Measurements from ENCODE around the gene TMEM132D. TPM values are rescaled to one million over a fixed set of nuclear protein-coding genes. Genes with fewer than 3 reads are reported as not detected.

TMEM132D gene
- total RNA-seq, 5 donors from 2014 or later (not counting 1 experiment from before 2014, with no cell fraction given): not detected

DNA sequence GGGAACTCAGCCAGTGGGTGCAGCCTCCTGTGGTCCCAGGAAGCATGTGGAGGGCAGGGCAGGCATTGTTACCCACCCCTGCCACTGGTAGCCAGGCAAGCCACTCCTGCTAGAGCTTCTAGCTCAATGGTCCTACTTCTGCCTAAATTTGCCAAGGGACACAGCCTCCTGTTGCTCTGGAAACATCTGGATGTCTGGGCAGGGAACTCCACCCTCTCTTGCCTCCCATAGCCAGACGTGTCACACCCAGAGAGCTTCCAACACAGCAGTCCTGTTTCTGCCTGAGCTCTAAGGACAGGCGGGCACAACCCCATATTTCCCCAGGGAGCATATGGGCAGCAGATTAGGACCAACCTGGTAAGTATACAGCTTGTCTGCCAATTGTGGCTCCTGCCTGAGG lies 700.4 kb downstream of the TMEM132D start:
- Mint-ChIP-seq H3K27ac (no peak overlapping the region), H3K27me3 (no peaks in the 10 kb centered on the region), H3K9me3 (peaks cover 3 to 12% (median 7%) of the 10 kb centered on the region in 3 donors), H3K4me3 (no peak overlapping the region), H3K36me3 (no peaks in the 10 kb centered on the region), H3K4me1 (no peaks in the 10 kb centered on the region)
- H3K27me3 ChIP-seq (replicated peaks in 1 of 2; ENCODE audit: control insufficient read depth in 2 of 2, extremely low read depth in 1 of 2, insufficient read depth in 2 of 2, low read length in 1 of 2): peaks cover 0 to 6% of the 10 kb centered on the region in 2 experiments
- no peaks in the 10 kb centered on the region for H3K9me3 ChIP-seq
- DNase-seq: no peak
- WGBS (ENCODE audit: insufficient coverage): 42% methylated on average over 2 of the region's 2 CpGs
- CTCF ChIA-PET: no interaction called here
- no peak overlapping the region for H3K4me3 ChIP-seq (ENCODE audit: control insufficient read depth in 1 of 2, extremely low read depth in 1 of 2, low read length in 1 of 2)
- no peak for ATAC-seq (replicated peaks in 1 of 4)
- POLR2A ChIA-PET: no interaction called here
- no peaks in the 10 kb centered on the region for H3K36me3 ChIP-seq (ENCODE audit: control insufficient read depth in 2 of 2, extremely low read depth in 1 of 2, insufficient read depth in 1 of 2, low read length in 1 of 2)
- H3K27ac ChIP-seq (ENCODE audit: low read length): no peak overlapping the region
- no peaks in the 10 kb centered on the region for H3K4me1 ChIP-seq (ENCODE audit: control insufficient read depth in 1 of 2, extremely low read depth in 1 of 2, insufficient read depth in 2 of 2, low read length in 2 of 2)

DNA sequence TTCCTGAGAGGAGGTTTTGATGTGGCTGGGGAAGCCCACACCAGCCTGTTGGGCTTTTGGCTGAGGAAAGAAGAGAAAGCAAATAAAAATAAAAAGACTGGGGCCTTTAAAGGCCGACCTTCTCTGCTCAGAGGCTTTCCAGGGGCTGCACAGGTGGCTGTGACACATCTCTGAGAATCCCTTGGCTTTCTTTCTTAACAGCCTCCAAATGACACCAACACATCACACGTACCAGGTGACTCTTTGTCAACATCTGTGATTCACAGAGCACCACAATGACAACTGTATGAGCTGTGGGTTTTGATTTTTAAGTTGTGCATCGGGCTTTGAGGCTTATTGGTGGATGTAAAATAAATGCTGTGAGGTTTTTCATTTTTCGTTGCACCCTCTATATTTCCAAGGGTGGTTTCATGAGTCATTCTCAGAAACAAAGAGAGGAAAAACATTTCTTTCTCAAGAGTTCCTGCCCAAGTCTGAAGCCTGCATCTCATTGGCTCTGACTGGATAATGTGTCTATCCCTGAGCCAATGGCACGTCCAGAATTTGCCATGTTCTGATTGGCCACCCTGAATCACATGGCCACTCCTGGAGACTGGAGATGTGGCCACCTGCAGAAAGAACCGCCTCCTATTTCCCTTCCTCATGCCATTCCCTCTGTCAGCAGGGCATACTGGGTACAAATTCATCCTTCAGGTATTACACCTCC lies 701.6 kb downstream of the TMEM132D start:
- DNase-seq (no peak), ATAC-seq (replicated peaks in 1 of 4) (no peak)
- ChIA-PET POLR2A (no interaction called here), CTCF (no interaction called here)
- no peaks in the 10 kb centered on the region for H3K9me3 ChIP-seq
- no peaks in the 10 kb centered on the region for H3K36me3 ChIP-seq (ENCODE audit: control insufficient read depth in 2 of 2, extremely low read depth in 1 of 2, insufficient read depth in 1 of 2, low read length in 1 of 2)
- Mint-ChIP-seq H3K4me1 (no peaks in the 10 kb centered on the region), H3K36me3 (no peaks in the 10 kb centered on the region), H3K27me3 (no peaks in the 10 kb centered on the region), H3K4me3 (no peak overlapping the region), H3K27ac (no peak overlapping the region), H3K9me3 (peaks cover 6 to 20% (median 10%) of the 10 kb centered on the region in 3 donors)
- 8% methylated on average over 2 of the region's 6 CpGs for WGBS (ENCODE audit: insufficient coverage)
- H3K27ac ChIP-seq (ENCODE audit: low read length): no peak overlapping the region
- no peak overlapping the region for H3K4me3 ChIP-seq (ENCODE audit: control insufficient read depth in 1 of 2, extremely low read depth in 1 of 2, low read length in 1 of 2)
- H3K27me3 ChIP-seq (replicated peaks in 1 of 2; ENCODE audit: control insufficient read depth in 2 of 2, extremely low read depth in 1 of 2, insufficient read depth in 2 of 2, low read length in 1 of 2): peaks cover 0 to 5% of the 10 kb centered on the region in 2 experiments
- H3K4me1 ChIP-seq (ENCODE audit: control insufficient read depth in 1 of 2, extremely low read depth in 1 of 2, insufficient read depth in 2 of 2, low read length in 2 of 2): no peaks in the 10 kb centered on the region

DNA sequence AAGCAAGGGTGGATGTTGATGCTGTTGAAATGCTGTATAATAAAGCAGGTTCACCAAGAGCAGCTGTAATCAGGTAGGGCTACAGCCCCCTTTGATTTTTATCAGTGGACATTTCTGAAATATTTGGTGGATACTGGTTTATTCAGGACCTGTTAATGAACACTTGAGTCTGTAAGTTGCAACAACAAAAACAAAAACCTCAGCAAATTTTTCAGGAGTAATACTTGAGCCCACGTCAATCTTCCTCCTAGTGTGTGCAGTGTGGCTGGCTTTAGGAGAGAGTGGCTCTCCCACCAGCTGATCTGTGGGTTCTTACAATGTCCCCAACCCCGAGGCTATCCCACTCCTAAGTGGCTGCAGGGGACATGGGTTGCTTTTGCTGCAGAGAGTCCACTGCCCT lies 702.8 kb downstream of the TMEM132D start:
- Mint-ChIP-seq H3K9me3 (peaks cover 9 to 25% (median 10%) of the 10 kb centered on the region in 3 donors), H3K27ac (no peak overlapping the region), H3K4me1 (no peaks in the 10 kb centered on the region), H3K4me3 (no peak overlapping the region), H3K36me3 (no peaks in the 10 kb centered on the region), H3K27me3 (no peaks in the 10 kb centered on the region)
- Histone ChIP-seq H3K4me1 (ENCODE audit: control insufficient read depth in 1 of 2, extremely low read depth in 1 of 2, insufficient read depth in 2 of 2, low read length in 2 of 2) (no peaks in the 10 kb centered on the region), H3K27me3 (replicated peaks in 1 of 2; ENCODE audit: control insufficient read depth in 2 of 2, extremely low read depth in 1 of 2, insufficient read depth in 2 of 2, low read length in 1 of 2) (peaks cover 0 to 5% of the 10 kb centered on the region in 2 experiments), H3K36me3 (ENCODE audit: control insufficient read depth in 2 of 2, extremely low read depth in 1 of 2, insufficient read depth in 1 of 2, low read length in 1 of 2) (no peaks in the 10 kb centered on the region), H3K27ac (ENCODE audit: low read length) (no peak overlapping the region), H3K9me3 (no peaks in the 10 kb centered on the region), H3K4me3 (ENCODE audit: control insufficient read depth in 1 of 2, extremely low read depth in 1 of 2, low read length in 1 of 2) (no peak overlapping the region)
- WGBS (ENCODE audit: insufficient coverage): 29% methylated on average over 1 of the region's 2 CpGs
- ChIA-PET POLR2A (no interaction called here), CTCF (no interaction called here)
- no peak for DNase-seq
- ATAC-seq (replicated peaks in 1 of 4): no peak

DNA sequence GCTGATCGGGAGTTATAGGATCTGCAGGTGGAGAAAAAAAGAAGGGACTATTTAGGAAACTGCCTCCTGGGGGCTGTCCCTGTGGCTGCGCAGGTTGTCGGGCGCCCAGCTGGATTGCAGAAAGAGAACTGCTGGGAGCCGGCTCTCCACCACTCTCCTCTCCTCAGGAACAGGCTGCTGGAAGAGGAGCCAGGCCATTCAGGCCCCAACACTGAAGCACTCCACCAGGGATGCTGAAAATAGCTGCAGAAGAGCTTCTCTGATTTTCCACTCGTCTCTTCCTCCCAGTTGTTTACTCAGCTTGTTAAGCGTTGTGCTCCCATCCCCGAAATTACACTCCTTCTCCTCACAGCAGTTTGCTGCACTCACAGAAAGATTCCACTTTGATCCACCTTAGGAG lies 703.2 kb downstream of the TMEM132D start:
- CTCF ChIA-PET: no interaction called here
- WGBS (ENCODE audit: insufficient coverage): 62% methylated on average over 4 of the region's 8 CpGs
- no peak for DNase-seq
- ATAC-seq (replicated peaks in 1 of 4): no peak
- no peaks in the 10 kb centered on the region for H3K36me3 Mint-ChIP-seq
- no peak overlapping the region for H3K4me3 ChIP-seq (ENCODE audit: control insufficient read depth in 1 of 2, extremely low read depth in 1 of 2, low read length in 1 of 2)
- H3K4me3 Mint-ChIP-seq: no peak overlapping the region
- POLR2A ChIA-PET: no interaction called here
- H3K4me1 Mint-ChIP-seq: no peaks in the 10 kb centered on the region
- no peaks in the 10 kb centered on the region for H3K4me1 ChIP-seq (ENCODE audit: control insufficient read depth in 1 of 2, extremely low read depth in 1 of 2, insufficient read depth in 2 of 2, low read length in 2 of 2)
- H3K36me3 ChIP-seq (ENCODE audit: control insufficient read depth in 2 of 2, extremely low read depth in 1 of 2, insufficient read depth in 1 of 2, low read length in 1 of 2): no peaks in the 10 kb centered on the region
- no peak overlapping the region for H3K27ac Mint-ChIP-seq
- no peak overlapping the region for H3K27ac ChIP-seq (ENCODE audit: low read length)
- H3K9me3 ChIP-seq: no peaks in the 10 kb centered on the region
- peaks cover 9 to 22% (median 10%) of the 10 kb centered on the region in 3 donors for H3K9me3 Mint-ChIP-seq
- H3K27me3 Mint-ChIP-seq: no peaks in the 10 kb centered on the region
- H3K27me3 ChIP-seq (replicated peaks in 1 of 2; ENCODE audit: control insufficient read depth in 2 of 2, extremely low read depth in 1 of 2, insufficient read depth in 2 of 2, low read length in 1 of 2): peaks cover 0 to 5% of the 10 kb centered on the region in 2 experiments

DNA sequence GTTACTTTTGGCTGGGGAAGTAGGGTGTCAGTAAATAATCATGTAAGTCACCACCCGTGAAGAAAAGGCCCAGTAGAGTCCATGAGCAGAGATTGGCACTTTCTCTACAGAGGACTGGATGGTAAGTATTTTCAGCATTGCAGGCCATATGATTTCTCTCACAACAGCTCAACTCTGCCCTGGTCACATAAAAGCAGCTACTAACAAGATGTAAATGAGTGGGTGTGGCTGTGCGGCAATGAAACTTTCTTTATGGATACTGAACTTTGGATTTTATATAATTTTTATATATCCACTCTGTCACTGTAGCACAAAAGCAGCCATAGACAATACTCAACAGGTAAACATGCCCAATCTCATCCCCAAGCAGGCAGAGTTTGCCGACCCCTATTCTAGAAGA lies 706.9 kb downstream of the TMEM132D start:
- Histone ChIP-seq H3K27me3 (replicated peaks in 1 of 2; ENCODE audit: control insufficient read depth in 2 of 2, extremely low read depth in 1 of 2, insufficient read depth in 2 of 2, low read length in 1 of 2) (no peaks in the 10 kb centered on the region), H3K36me3 (ENCODE audit: control insufficient read depth in 2 of 2, extremely low read depth in 1 of 2, insufficient read depth in 1 of 2, low read length in 1 of 2) (no peaks in the 10 kb centered on the region), H3K4me3 (ENCODE audit: control insufficient read depth in 1 of 2, extremely low read depth in 1 of 2, low read length in 1 of 2) (no peak overlapping the region), H3K4me1 (ENCODE audit: control insufficient read depth in 1 of 2, extremely low read depth in 1 of 2, insufficient read depth in 2 of 2, low read length in 2 of 2) (no peaks in the 10 kb centered on the region), H3K9me3 (no peaks in the 10 kb centered on the region), H3K27ac (ENCODE audit: low read length) (no peak overlapping the region)
- H3K36me3 Mint-ChIP-seq: no peaks in the 10 kb centered on the region
- no peak for ATAC-seq (replicated peaks in 1 of 4)
- CTCF ChIA-PET: no interaction called here
- H3K9me3 Mint-ChIP-seq: peaks cover 10 to 24% (median 20%) of the 10 kb centered on the region in 3 donors
- POLR2A ChIA-PET: no interaction called here
- H3K4me1 Mint-ChIP-seq: no peaks in the 10 kb centered on the region
- no peak overlapping the region for H3K4me3 Mint-ChIP-seq
- H3K27me3 Mint-ChIP-seq: no peaks in the 10 kb centered on the region
- DNase-seq: no peak
- WGBS (ENCODE audit: insufficient coverage): no CpG with 5 or more reads among the region's 3 CpGs
- H3K27ac Mint-ChIP-seq: no peak overlapping the region

DNA sequence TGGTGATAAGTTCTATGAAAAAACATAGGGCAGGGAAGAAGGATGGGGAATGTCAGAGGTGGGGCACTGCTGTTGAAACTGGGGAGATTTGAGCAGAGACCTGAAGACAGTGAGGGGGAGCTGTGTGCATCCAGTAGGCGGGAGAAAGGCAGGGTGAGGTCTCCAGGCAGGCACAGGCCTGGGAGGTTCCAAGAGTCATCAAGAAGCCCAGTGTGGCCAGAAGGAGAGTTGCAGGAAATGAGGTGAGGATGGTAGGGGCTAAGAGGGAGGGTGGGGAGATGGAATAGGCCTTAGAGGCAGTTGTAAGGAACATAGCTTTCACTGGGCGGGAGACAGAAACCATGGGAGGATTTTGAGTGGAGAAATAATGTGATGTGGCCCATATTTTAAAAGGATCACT lies 708.7 kb downstream of the TMEM132D start:
- 70% methylated on average over 2 of the region's 2 CpGs for WGBS (ENCODE audit: insufficient coverage)
- peaks cover 10 to 24% (median 17%) of the 10 kb centered on the region in 3 donors for H3K9me3 Mint-ChIP-seq
- no peak overlapping the region for H3K27ac Mint-ChIP-seq
- Histone ChIP-seq H3K36me3 (ENCODE audit: control insufficient read depth in 2 of 2, extremely low read depth in 1 of 2, insufficient read depth in 1 of 2, low read length in 1 of 2) (no peaks in the 10 kb centered on the region), H3K4me3 (ENCODE audit: control insufficient read depth in 1 of 2, extremely low read depth in 1 of 2, low read length in 1 of 2) (no peak overlapping the region), H3K9me3 (no peaks in the 10 kb centered on the region), H3K27me3 (replicated peaks in 1 of 2; ENCODE audit: control insufficient read depth in 2 of 2, extremely low read depth in 1 of 2, insufficient read depth in 2 of 2, low read length in 1 of 2) (no peaks in the 10 kb centered on the region), H3K4me1 (ENCODE audit: control insufficient read depth in 1 of 2, extremely low read depth in 1 of 2, insufficient read depth in 2 of 2, low read length in 2 of 2) (no peaks in the 10 kb centered on the region), H3K27ac (ENCODE audit: low read length) (no peak overlapping the region)
- H3K36me3 Mint-ChIP-seq: no peaks in the 10 kb centered on the region
- ATAC-seq (replicated peaks in 1 of 4) (no peak), DNase-seq (no peak)
- no peaks in the 10 kb centered on the region for H3K27me3 Mint-ChIP-seq
- no peak overlapping the region for H3K4me3 Mint-ChIP-seq
- H3K4me1 Mint-ChIP-seq: no peaks in the 10 kb centered on the region
- ChIA-PET CTCF (no interaction called here), POLR2A (no interaction called here)

All from T-cell (primary cell).